Trophoblast cell (in vitro differentiated cells and primary cell): Measurements from ENCODE around the gene ROBO1.

Experiments
- DNase-seq, 2 donors: peaks; one replicate each; pipeline ENCODE4 v3.0.0-alpha.2; 2016
- H2AFZ ChIP-seq: 2 replicates; pipeline ENCODE4 v1.6.1; 2013; ENCODE audit warnings: low read length, moderate library complexity, mild to moderate bottlenecking; ENCODE audit not compliant: insufficient read depth, poor library complexity
- H2AK5ac ChIP-seq: 2 replicates; pipeline ENCODE4 v1.6.1; 2013; ENCODE audit warnings: mild to moderate bottlenecking, low read length
- H2BK120ac ChIP-seq: 2 replicates; pipeline ENCODE4 v1.6.1; 2013; ENCODE audit warnings: low read length, mild to moderate bottlenecking, moderate library complexity; ENCODE audit not compliant: insufficient read depth, poor library complexity
- H2BK12ac ChIP-seq: 2 replicates; pipeline ENCODE4 v1.6.1; 2013; ENCODE audit warnings: mild to moderate bottlenecking, low read length, moderate library complexity
- H2BK5ac ChIP-seq: 2 replicates; pipeline ENCODE4 v1.6.1; 2013; ENCODE audit warnings: low read length, low read depth, moderate library complexity, mild to moderate bottlenecking; ENCODE audit not compliant: poor library complexity
- H3K14ac ChIP-seq: 2 replicates; pipeline ENCODE4 v1.6.1; 2013; ENCODE audit warnings: mild to moderate bottlenecking, low read length
- H3K18ac ChIP-seq: 2 replicates; pipeline ENCODE4 v1.6.1; 2013; ENCODE audit warnings: mild to moderate bottlenecking, low read length
- H3K23ac ChIP-seq: 2 replicates; pipeline ENCODE4 v1.6.1; 2013; ENCODE audit warnings: low read length
- H3K27ac ChIP-seq: 2 replicates; pipeline ENCODE4 v1.5.1; 2013; ENCODE audit warnings: low read depth, mild to moderate bottlenecking, inconsistent platforms, low read length, moderate library complexity
- H3K27me3 ChIP-seq: 2 replicates; pipeline ENCODE4 v1.6.1; 2013; ENCODE audit warnings: inconsistent platforms, mild to moderate bottlenecking, low read length, moderate library complexity; ENCODE audit not compliant: insufficient read depth
- H3K36me3 ChIP-seq, 2 experiments: 1 replicate in 1 of 2; 2 replicates in 1 of 2; pipeline ENCODE4 v1.6.1; 2013; ENCODE audit warnings: low read length in 2 of 2, mild to moderate bottlenecking in 2 of 2, moderate library complexity in 1 of 2; ENCODE audit not compliant: insufficient read depth in 2 of 2, control insufficient read depth in 1 of 2
- H3K4ac ChIP-seq: 2 replicates; pipeline ENCODE4 v1.6.1; 2013; ENCODE audit warnings: low read depth, mild to moderate bottlenecking, low read length, moderate library complexity
- H3K4me1 ChIP-seq, 2 experiments: 1 replicate in 1 of 2; 2 replicates in 1 of 2; pipeline ENCODE4 v1.6.1; 2013; ENCODE audit warnings: low read length in 2 of 2, mild to moderate bottlenecking in 2 of 2, moderate library complexity in 1 of 2; ENCODE audit not compliant: insufficient read depth in 2 of 2, control insufficient read depth in 1 of 2
- H3K4me2 ChIP-seq: 2 replicates; pipeline ENCODE4 v1.6.1; 2013; ENCODE audit warnings: inconsistent platforms, mild to moderate bottlenecking, low read length, moderate library complexity
- H3K4me3 ChIP-seq: 2 replicates; pipeline ENCODE4 v1.5.1; 2013; ENCODE audit warnings: mild to moderate bottlenecking, low read depth, low read length, inconsistent platforms
- H3K79me1 ChIP-seq: one replicate; pipeline ENCODE4 v1.6.1; 2013; ENCODE audit warnings: low read length
- H3K79me2 ChIP-seq: 2 replicates; pipeline ENCODE4 v1.6.1; 2013; ENCODE audit warnings: low read length, mild to moderate bottlenecking; ENCODE audit not compliant: control insufficient read depth, insufficient read depth, poor library complexity
- H3K9ac ChIP-seq: 2 replicates; pipeline ENCODE4 v1.6.1; 2013; ENCODE audit warnings: mild to moderate bottlenecking, low read length
- H3K9me3 ChIP-seq: 2 replicates; pipeline ENCODE4 v1.6.1; 2013; ENCODE audit warnings: low read depth, mild to moderate bottlenecking, control low read depth, inconsistent platforms, low read length; ENCODE audit not compliant: insufficient read depth
- H4K12ac ChIP-seq: 2 replicates; pipeline ENCODE4 v1.6.1; 2013; ENCODE audit warnings: low read depth, mild to moderate bottlenecking, low read length, moderate library complexity
- H4K8ac ChIP-seq: 2 replicates; pipeline ENCODE4 v1.6.1; 2013; ENCODE audit warnings: low read depth, mild to moderate bottlenecking, low read length, moderate library complexity
- H4K91ac ChIP-seq: one replicate; pipeline ENCODE4 v1.6.1; 2013; ENCODE audit warnings: low read depth, mild to moderate bottlenecking, low read length, moderate library complexity
- WGBS: extraction: QIAGEN DNeasy Blood & Tissue Kit; methylation state at CpG from one replicate; pipeline ENCODE4 v1.1.7; 2013; ENCODE audit warnings: missing lambda C conversion rate; ENCODE audit not compliant: insufficient read length, insufficient coverage; ENCODE audit errors: extremely low coverage; 5-methylcytosine and 5-hydroxymethylcytosine counted together

ROBO1 gene

DNA sequence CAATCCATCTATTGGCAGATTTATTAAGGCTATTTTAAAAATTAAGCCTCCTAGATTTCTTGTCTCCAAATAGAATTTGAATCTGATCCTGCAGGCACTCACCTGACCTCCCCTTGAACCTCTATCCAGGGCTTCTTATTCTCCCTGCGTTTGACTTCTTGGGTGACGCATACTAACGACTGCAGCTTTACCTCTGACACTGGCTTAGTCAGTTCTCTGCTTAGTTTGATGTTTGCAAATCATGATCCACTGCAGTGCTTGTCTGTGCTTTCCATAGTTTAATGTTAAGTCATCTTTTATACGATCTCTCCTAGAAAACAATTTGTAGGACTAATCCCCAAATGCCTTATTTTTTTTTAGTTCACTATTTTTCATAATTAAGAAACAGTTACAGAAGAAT, 233.1 kb downstream of the ROBO1 start:
- no peak overlapping the region for H2BK5ac ChIP-seq
- H3K27ac ChIP-seq, result no peak overlapping the region
- H3K4me1 ChIP-seq, result peaks cover 0 to 4% of the 10 kb centered on the region in 2 experiments
- no peak overlapping the region for H3K4me2 ChIP-seq
- no peaks in the 10 kb centered on the region for H3K9me3 ChIP-seq
- DNase-seq, result no peak
- no peak overlapping the region for H3K18ac ChIP-seq
- no peaks in the 10 kb centered on the region for H3K79me1 ChIP-seq
- H4K8ac ChIP-seq, result no peak overlapping the region
- no peaks in the 10 kb centered on the region for H3K79me2 ChIP-seq
- no peaks in the 10 kb centered on the region for H3K36me3 ChIP-seq
- no peak overlapping the region for H3K9ac ChIP-seq
- H3K27me3 ChIP-seq, result no peaks in the 10 kb centered on the region
- no peak overlapping the region for H4K91ac ChIP-seq
- no peak overlapping the region for H2AFZ ChIP-seq
- H2BK12ac ChIP-seq, result no peak overlapping the region
- no peak overlapping the region for H4K12ac ChIP-seq
- WGBS, result no CpG with 5 or more reads among the region's 4 CpGs
- no peak overlapping the region for H3K4me3 ChIP-seq
- no peak overlapping the region for H3K14ac ChIP-seq
- H2BK120ac ChIP-seq, result no peak overlapping the region
- no peak overlapping the region for H2AK5ac ChIP-seq
- H3K4ac ChIP-seq, result no peak overlapping the region
- H3K23ac ChIP-seq, result no peak overlapping the region

DNA sequence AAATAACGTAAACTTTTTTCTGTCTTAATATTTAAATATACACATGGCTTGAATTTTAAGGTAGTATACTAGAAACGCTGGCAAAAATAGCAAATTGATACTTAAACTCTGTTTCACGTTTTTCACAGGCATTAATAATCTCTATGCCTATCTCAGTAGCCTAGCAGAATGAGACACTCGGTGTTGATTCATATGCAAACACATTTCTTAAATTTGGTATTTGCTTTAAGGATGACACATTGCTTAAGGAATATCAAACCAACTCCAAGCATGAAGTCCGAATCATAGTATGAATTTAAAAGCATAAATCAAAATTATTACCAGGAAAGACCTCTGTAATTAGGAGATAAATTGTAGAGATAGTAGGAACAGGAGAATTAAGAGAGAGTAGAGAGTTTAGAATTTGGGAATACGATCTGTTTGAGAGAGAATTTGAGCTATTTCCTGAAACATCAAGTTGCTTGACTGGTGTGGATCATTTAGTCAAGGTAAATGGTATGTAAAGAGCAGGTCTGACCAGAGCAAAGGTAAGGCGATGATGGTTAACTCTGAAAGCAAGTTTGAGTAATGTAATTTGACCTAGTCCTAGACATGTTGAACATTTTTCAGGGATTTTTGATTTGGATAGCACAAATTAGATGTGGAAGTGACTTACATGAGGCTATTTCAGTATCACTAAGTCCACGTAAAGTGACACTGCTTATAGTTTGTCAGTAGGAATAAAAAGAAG, 236.1 kb downstream of the ROBO1 start:
- no peak overlapping the region for H2BK12ac ChIP-seq
- no peak overlapping the region for H4K8ac ChIP-seq
- no peak overlapping the region for H3K14ac ChIP-seq
- no peak overlapping the region for H2AK5ac ChIP-seq
- H3K79me2 ChIP-seq, result no peaks in the 10 kb centered on the region
- H3K4me1 ChIP-seq, result peaks cover 0 to 4% of the 10 kb centered on the region in 2 experiments
- H3K27me3 ChIP-seq, result no peaks in the 10 kb centered on the region
- no peaks in the 10 kb centered on the region for H3K79me1 ChIP-seq
- H2BK5ac ChIP-seq, result no peak overlapping the region
- no peaks in the 10 kb centered on the region for H3K9me3 ChIP-seq
- no peak overlapping the region for H2BK120ac ChIP-seq
- H3K36me3 ChIP-seq, result no peaks in the 10 kb centered on the region
- 100% methylated on average over 1 of the region's 8 CpGs for WGBS
- DNase-seq, result peak; percentile 17 to 75
- H2AFZ ChIP-seq, result no peak overlapping the region
- H3K4me2 ChIP-seq, result no peak overlapping the region
- H4K12ac ChIP-seq, result no peak overlapping the region
- no peak overlapping the region for H4K91ac ChIP-seq
- H3K27ac ChIP-seq, result no peak overlapping the region
- no peak overlapping the region for H3K4ac ChIP-seq
- no peak overlapping the region for H3K23ac ChIP-seq
- no peak overlapping the region for H3K9ac ChIP-seq
- H3K18ac ChIP-seq, result no peak overlapping the region
- no peak overlapping the region for H3K4me3 ChIP-seq

DNA sequence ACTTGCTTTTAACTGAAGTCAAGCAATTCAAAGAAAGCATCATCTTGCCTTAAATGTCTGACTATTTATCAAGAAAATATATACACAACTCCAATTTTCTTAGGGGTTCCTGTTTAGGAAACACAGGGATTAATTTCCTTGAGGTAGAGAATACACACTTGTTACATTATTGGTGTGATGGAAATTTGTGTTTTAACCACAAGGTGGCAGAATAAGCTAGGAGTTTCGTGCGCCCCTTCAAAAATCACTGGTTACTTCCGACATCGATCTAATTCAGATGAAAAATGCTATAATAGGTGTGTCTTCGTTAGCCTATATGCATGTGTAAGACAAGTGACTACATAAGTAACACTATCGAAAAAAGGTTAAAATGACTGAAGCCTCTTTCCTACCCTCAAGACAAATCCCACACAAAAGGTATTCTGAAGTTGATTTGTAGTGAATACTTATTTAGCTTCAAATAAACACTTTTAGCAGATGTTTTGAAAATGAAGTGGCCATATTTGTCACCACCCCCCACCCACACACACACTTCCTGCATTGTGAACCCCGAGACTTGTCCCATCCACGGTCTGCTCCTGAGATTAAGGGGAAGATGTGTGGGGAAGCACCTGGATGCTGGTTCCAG, 246.5 kb downstream of the ROBO1 start:
- peak; percentile 7 to 78 for DNase-seq
- peak overlapping the region; percentile 9 for H3K9ac ChIP-seq
- H3K4me3 ChIP-seq, result peak overlapping the region; percentile 47
- no peak overlapping the region for H2BK12ac ChIP-seq
- H4K8ac ChIP-seq, result no peak overlapping the region
- no peak overlapping the region for H2BK120ac ChIP-seq
- no peak overlapping the region for H4K12ac ChIP-seq
- no peak overlapping the region for H4K91ac ChIP-seq
- H3K79me1 ChIP-seq, result no peaks in the 10 kb centered on the region
- no peaks in the 10 kb centered on the region for H3K4me1 ChIP-seq
- no peaks in the 10 kb centered on the region for H3K79me2 ChIP-seq
- WGBS, result no CpG with 5 or more reads among the region's 8 CpGs
- no peak overlapping the region for H3K18ac ChIP-seq
- H2BK5ac ChIP-seq, result no peak overlapping the region
- no peak overlapping the region for H3K23ac ChIP-seq
- H3K9me3 ChIP-seq, result no peaks in the 10 kb centered on the region
- no peak overlapping the region for H3K14ac ChIP-seq
- H3K27me3 ChIP-seq, result no peaks in the 10 kb centered on the region
- H2AFZ ChIP-seq, result no peak overlapping the region
- no peaks in the 10 kb centered on the region for H3K36me3 ChIP-seq
- H3K27ac ChIP-seq, result no peak overlapping the region
- H3K4ac ChIP-seq, result no peak overlapping the region
- H3K4me2 ChIP-seq, result no peak overlapping the region
- H2AK5ac ChIP-seq, result no peak overlapping the region

DNA sequence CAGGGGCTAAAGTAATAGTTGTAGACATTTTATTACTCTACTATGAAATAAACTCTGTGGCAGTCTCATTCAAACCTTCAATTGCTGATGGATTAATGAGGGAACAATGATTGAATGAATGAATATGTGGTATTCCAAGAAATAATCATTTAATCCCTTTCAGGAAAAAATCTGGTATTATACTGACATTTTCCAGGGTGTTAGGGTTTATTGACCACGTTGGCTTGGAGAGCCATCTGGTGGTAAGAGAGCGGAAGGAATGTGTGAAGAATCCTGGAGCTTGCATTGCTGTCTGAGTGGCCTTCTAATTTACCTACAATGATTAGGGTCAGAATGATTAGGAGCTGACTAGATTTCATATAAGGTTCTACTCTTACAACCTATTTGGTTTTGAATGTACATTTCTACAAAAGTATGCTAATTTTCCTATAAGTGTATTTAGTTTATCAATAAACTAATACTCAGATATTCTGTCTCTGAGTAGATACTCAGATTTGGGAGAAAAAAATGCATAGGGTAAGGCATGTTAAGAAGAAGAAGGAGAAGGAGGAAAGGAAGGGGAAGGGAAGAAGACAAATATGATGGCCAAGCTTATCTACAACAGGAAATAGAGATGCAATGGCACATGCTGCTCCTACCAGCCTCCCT, 249.9 kb downstream of the ROBO1 start:
- H2BK5ac ChIP-seq, result no peak overlapping the region
- H3K4ac ChIP-seq, result no peak overlapping the region
- H2BK12ac ChIP-seq, result no peak overlapping the region
- H3K27me3 ChIP-seq, result no peaks in the 10 kb centered on the region
- H2BK120ac ChIP-seq, result no peak overlapping the region
- no peak overlapping the region for H3K4me3 ChIP-seq
- H3K36me3 ChIP-seq, result no peaks in the 10 kb centered on the region
- H4K12ac ChIP-seq, result no peak overlapping the region
- H4K91ac ChIP-seq, result no peak overlapping the region
- H3K4me2 ChIP-seq, result no peak overlapping the region
- WGBS, result no CpG with 5 or more reads among the region's 2 CpGs
- no peak overlapping the region for H3K18ac ChIP-seq
- H4K8ac ChIP-seq, result no peak overlapping the region
- no peaks in the 10 kb centered on the region for H3K79me1 ChIP-seq
- no peak overlapping the region for H2AK5ac ChIP-seq
- H3K27ac ChIP-seq, result no peak overlapping the region
- H3K14ac ChIP-seq, result no peak overlapping the region
- no peaks in the 10 kb centered on the region for H3K4me1 ChIP-seq
- DNase-seq, result peak; percentile 8 to 65
- no peak overlapping the region for H3K9ac ChIP-seq
- H3K9me3 ChIP-seq, result no peaks in the 10 kb centered on the region
- no peak overlapping the region for H3K23ac ChIP-seq
- no peak overlapping the region for H2AFZ ChIP-seq
- no peaks in the 10 kb centered on the region for H3K79me2 ChIP-seq
